Measurements from ENCODE around the gene CDH23.

The CDH23 gene

GRCh38 chr10:71831646-71832552 lies 435.2 kb downstream of the CDH23 start:
- peak; percentile 11 for DNase-seq

- no peak for DNase-seq
Measured at GRCh38 chr10:71832967-71833366, 436.2 kb downstream of the CDH23 start.

GRCh38 chr10:71833451-71834342 lies 437.0 kb downstream of the CDH23 start:
- no peak for DNase-seq

DNA sequence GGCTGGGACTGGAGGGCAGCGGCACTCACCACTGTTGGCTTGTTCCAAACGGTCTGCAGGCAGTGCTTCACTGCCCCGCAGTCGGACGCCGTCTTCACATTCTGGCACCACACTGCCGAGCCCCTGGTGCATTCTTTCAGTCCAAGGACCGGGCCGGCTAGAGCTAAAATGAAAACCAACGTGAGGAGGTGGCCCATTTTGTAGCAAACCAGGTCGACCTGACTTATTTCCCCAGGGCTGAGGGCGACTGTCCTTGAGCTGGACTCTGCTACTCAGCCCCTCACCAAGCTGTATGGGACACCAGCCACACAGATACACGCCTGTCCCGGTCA lies 437.6 kb downstream of the CDH23 start:
- DNase-seq: no peak

GRCh38 chr10:71835671-71836595 lies 439.2 kb downstream of the CDH23 start:
- peak; percentile 90 for DNase-seq

- DNase-seq: no peak
Measured at GRCh38 chr10:71836596-71836974, 439.9 kb downstream of the CDH23 start.

DNA sequence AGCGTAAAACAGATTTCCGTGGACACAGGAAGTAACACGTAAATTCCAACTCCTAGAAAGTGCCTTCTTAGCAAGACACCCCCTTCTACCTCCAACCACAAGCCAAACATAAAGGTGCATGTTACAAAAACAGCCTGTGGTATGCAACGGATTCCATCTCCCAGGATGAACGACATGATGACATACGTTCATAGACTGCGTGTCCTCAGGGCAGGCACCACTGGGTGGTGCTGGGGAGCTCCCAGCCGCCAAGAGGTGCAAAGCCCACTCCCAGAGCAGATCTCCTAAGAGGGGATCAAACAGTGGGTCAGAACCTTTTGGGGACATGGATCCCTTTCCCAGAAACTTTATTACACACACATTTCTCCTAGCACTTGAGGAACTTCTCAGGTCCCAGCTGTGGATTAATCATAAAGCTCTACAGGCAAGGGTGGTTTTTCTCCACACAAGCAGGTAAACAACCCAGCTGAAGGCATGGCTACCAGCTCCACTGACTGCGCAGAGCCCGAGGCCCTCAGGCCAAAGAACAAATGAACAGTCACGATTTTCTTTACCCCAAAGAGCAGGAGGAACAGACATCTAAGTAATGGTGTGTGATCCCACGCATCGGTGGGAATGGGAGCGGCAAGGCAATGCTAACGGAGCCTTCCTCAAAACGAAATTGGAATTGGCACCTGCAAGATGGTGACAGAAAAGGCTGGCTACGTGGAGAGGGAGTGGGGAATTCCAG lies 440.5 kb downstream of the CDH23 start:
- DNase-seq: no peak

DNA sequence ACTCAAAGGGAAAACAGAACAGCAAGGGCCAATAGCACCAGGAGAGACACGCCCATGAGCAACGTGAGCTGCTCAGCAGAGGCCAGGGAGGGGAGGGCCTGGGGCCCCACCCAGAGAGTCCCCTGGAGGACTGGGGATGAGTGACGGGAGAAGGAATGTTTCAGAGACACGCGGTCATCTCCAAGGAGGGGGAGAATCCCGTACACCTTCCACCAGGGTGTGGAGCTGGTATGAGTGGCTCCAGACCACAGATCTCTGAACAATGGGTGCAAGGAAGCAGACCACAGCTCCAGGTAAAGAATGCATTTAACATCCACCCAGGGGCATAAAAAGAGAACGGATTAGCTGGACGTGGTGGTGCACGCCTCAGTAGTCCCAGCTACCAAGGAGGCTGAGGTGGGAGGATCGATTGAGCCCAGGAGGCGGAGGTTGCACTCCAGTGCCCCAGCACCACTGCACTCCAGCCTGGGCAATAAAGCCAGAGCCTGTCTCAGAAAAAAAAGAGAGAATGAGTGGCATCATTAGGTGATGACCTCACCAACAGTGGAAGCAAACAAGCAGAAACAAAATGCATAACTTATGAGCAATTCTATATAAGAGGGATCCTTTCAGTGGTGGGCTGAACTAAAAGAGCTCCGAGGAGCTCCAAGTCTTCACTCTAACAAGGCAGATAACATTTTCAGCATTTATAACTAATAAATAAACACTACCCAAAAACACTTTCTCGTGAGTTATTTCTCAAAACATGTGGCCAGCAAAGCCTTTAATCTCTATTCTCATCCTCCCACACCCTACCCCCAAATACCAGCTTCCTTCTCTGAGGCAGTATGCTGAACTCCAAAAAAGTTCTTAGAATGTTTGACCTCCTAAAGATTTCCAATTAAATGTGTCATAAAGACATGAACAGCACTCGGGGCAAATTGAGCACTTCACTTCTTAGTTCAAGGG lies 441.8 kb downstream of the CDH23 start:
- no peak for DNase-seq

DNA sequence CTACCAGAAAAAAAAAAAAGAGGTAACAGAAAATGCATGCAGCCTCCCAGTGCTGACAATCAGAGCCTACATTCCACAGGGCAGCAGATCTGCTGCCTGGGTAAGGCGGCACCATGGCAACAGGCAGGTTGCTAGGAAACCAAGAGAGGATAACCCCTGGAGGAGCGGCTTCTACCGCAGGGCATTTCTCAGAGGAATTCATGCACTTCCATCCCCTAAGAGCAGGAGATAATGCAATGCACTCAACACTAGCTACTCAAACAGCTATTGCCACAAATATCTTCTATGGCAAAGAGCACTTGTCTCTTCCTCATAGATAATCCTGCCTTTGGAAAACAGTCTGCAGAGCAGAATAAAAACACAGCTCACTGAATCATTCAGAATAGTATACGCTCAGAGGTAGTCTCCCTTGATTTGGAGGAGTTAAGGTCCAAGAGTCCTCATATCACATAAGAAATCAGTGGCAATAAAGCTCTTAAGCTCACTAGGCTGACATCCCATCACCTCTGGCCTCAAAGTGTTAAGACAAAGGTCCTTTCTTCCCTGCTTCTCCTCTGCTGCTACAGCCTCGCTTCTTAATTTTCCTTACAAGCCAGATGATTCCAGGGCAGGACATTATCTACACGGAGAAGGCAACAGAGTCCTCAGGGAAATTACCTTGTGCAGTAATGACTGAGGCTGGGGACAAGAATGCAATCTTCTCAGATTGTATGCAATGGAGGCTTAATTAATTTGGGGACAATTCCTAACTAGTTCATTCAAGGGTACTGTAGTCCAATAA lies 443.6 kb downstream of the CDH23 start:
- DNase-seq: peak; percentile 89

GRCh38 chr10:71840958-71841335 lies 444.2 kb downstream of the CDH23 start:
- no peak for DNase-seq

- DNase-seq: no peak
Measured at GRCh38 chr10:71842422-71842821, 445.7 kb downstream of the CDH23 start.

DNA sequence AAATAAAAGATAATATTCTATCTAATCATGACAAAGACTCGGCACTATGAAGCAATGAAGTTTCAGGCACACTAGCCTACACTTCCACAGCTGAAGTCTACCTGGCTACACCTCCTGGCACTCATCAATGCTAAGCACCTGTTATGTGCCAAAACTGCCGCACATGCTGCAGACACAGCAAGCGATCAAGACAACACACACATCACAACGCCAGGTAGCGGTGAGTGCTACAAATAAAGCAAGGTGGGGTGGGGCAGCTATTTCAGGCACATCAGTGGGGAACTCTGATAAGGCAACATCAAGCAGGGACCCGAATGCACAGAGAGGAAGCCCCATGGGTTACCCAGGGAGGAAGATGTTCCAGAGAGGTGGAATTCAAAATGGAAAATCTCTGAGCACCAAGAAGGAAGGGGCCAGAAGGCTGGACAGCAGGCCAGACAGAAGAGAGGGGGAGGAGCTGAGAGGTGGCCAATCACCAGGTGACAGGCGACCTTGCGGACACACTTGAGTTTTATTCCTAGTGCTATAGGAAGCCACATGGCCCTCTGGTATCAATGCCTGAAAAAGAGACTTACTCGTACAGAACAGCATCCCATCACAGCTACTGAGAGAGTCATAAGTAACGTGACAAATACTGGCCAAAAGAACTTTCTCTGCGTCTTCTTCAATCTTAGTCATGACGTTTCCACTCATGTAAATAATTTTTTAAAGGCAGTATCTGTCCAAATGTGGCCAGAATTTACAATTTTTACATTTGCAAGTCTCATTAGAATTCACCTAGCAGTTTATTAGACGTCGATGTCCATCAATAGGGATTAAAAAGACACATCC lies 446.4 kb downstream of the CDH23 start:
- no peak for DNase-seq

DNA sequence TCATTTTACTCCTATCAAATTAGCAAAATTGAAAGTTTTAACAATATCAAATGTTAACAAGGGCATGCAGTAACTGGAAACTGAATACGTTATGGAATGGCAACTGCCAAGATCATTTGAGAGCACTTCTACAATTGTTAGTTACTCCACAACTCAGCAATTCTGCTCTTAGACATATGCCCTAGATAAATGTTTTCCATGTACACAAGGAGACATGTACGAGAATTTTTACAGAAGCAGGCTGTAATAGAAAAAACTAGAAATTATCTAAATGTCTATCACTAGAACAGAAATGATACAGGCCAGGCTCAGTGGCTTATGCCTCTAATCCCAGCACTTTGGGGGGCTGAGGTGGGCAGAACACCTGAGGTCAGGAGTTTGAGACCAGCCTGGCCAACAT lies 447.4 kb downstream of the CDH23 start:
- no peak for DNase-seq

GRCh38 chr10:71844695-71845094 lies 448.0 kb downstream of the CDH23 start:
- DNase-seq: no peak

DNA sequence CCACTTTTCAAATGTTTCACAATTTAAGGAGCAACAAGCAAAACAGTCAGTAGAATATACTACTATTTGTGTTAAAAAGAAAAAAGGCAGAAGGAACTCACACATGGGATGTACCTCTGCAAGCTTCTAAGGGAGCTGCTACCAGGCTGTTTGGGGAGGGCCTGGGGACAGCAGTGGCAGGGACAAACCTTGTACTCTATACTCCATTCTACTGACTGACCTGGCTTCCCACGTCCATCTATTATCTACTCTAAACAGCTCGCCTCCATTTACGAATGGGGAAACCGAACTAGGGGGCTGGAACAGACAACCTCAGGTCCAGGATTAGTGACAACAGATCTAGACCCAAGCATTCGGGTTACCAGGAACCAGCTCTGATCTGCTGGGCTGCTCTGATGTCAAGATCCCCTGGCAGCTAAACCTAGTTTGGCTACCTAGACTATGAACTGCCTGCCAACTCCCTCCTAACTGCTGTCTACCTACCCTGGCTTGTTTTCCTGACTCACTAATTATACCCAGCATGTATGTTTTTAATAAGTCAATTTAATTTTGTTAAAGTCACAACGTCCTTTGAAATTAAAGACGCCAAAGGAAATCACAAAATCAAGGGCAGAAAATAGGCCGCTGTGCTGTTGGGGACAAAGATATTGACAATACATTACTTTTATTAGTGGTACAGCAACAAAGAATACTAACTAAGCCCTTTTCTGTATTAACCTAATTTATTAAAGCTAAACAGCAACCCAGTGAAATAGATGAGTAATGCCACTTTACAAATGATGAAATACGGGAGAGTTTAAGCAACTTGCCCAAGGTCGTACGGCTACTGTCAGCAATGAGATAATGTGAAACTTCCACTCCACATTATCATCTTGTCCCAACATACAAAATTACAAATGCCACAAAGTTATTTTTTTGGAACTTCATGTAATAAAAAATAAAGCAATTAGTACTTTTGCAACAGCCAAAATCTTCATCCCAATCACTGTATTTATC lies 449.0 kb downstream of the CDH23 start:
- no peak for DNase-seq

- no peak for DNase-seq
Measured at GRCh38 chr10:71846816-71847215, 450.1 kb downstream of the CDH23 start.

GRCh38 chr10:71847418-71847817 lies 450.7 kb downstream of the CDH23 start:
- no peak for DNase-seq

Measured in T1000 (cell line).